ENCODE results near the gene GMPPA. TPM values are rescaled to one million over a fixed set of nuclear protein-coding genes. Genes with fewer than 3 reads are reported as not detected.

GMPPA gene
- total RNA-seq, 1 experiment from 2014 or later = 71.7 TPM

DNA sequence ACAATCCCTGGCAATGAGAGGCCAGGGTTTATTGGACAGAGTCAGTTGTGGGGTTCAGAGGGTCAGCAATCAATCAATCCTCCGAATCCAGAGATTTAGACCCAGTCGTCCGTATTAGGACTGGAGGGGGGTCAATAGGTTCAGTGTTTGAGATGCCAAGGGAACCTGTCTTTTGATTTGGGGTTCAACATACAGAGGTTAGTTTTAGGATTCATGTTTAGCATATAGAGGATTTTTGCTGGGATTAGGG is 292 bp downstream of the GMPPA start:
- Histone ChIP-seq H3K4me3 (ENCODE audit: insufficient read depth, low read depth, low read length) (peak overlapping the region; percentile 45), H3K36me3 (replicated peaks; ENCODE audit: control insufficient read depth, insufficient read depth, low read length) (peaks cover 4% of the 10 kb centered on the region), H3K27me3 (ENCODE audit: control insufficient read depth, insufficient read depth, low read length) (peaks cover 28% of the 10 kb centered on the region)
- DNase-seq = no peak

DNA sequence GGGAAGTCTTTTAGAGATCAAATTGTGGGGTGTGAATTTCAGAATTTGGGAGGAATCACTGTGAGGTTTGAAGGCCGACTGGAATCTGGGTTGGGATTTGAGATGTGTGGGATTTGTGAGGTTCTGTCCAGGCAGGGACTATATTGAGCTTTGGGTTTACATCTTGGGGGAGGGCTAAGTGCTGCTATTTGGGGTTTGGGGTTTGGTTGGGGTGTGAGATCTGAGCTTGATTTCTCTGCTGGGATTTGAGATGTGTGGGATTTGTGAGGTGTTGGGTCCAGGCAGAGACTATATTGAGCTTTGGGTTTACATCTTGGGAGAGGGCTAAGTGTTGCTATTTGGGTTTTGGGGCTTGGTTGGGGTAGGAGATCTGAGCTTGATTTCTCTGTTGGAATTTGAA is 864 bp downstream of the GMPPA start:
- Histone ChIP-seq H3K36me3 (replicated peaks; ENCODE audit: control insufficient read depth, insufficient read depth, low read length) (peaks cover 10% of the 10 kb centered on the region), H3K4me3 (ENCODE audit: insufficient read depth, low read depth, low read length) (no peak overlapping the region), H3K27me3 (ENCODE audit: control insufficient read depth, insufficient read depth, low read length) (peaks cover 26% of the 10 kb centered on the region)
- DNase-seq = no peak

DNA sequence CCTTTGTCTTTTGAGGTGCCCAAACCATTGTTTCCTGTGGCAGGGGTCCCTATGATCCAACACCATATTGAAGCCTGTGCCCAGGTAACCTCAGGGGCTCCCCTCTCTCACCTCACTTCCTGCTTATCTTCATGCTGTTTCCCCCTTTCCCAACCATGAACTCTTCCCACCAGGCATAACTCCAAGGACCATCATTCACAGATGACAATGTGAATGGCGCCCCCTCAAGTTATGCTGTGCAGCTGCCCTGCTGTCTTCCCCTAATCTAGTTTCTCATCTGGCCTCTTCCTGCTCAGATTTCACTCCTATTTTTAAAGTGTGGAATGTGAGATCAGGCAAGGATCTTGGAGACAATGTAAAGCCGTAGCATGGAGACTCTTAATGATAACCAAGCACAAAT is 1.4 kb downstream of the GMPPA start:
- Histone ChIP-seq H3K27me3 (ENCODE audit: control insufficient read depth, insufficient read depth, low read length) (peaks cover 24% of the 10 kb centered on the region), H3K4me3 (ENCODE audit: insufficient read depth, low read depth, low read length) (no peak overlapping the region), H3K36me3 (replicated peaks; ENCODE audit: control insufficient read depth, insufficient read depth, low read length) (peaks cover 11% of the 10 kb centered on the region)
- peak; percentile 69 for DNase-seq

DNA sequence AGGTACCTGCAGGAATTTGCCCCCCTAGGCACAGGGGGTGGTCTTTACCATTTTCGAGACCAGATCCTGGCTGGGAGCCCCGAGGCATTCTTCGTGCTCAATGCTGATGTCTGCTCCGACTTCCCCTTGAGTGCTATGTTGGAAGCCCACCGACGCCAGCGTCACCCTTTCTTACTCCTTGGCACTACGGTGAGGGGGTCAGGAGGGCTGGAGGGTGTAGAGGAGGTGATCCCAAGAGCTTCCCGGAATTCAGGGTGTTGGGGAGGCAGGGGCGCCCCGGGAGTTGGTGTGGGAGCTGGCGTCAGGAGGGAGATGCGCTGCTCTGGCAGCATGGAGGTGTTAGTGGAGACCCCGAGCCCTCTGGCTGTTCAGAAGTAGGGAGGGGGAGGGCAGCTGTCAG is 3.2 kb downstream of the GMPPA start:
- no peak for DNase-seq

GRCh38 chr2:219502618-219503017 is 3.9 kb downstream of the GMPPA start:
- peaks cover 12% of the 10 kb centered on the region for H3K36me3 ChIP-seq (replicated peaks; ENCODE audit: control insufficient read depth, insufficient read depth, low read length)
- no peak for DNase-seq
- no peak overlapping the region for H3K4me3 ChIP-seq (ENCODE audit: insufficient read depth, low read depth, low read length)
- H3K27me3 ChIP-seq (ENCODE audit: control insufficient read depth, insufficient read depth, low read length) = peaks cover 3% of the 10 kb centered on the region; the same call in 1 of the 2 replicates

More for the DNA sequence above, 3.2 kb downstream of the GMPPA start:
- H3K27me3 ChIP-seq (ENCODE audit: control insufficient read depth, insufficient read depth, low read length) = peaks cover 10% of the 10 kb centered on the region
- no peak overlapping the region for H3K4me3 ChIP-seq (ENCODE audit: insufficient read depth, low read depth, low read length)
- H3K36me3 ChIP-seq (replicated peaks; ENCODE audit: control insufficient read depth, insufficient read depth, low read length) = peaks cover 12% of the 10 kb centered on the region

DNA sequence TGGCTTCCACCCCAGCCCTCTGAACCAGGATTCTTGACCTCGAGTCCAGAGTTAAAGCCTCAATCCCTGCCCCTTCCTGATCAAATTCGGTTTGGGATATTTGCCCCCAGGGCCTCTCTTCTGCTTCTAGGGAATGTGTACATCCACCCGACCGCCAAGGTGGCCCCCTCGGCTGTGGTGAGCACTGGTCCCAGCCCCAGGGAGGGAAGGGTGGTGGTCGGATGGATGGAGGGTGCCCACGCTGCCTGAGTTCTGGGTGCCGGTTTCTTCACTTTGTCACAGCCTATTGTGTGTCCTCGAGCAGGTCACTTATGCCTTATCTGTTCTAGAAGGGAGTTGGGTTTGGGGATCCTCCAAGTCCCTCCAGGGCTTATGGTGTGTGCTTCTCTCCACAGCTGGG is 6.9 kb downstream of the GMPPA start:
- Histone ChIP-seq H3K36me3 (replicated peaks; ENCODE audit: control insufficient read depth, insufficient read depth, low read length) (peaks cover 12% of the 10 kb centered on the region), H3K27me3 (ENCODE audit: control insufficient read depth, insufficient read depth, low read length) (no peaks in the 10 kb centered on the region; the same call in 1 of the 2 replicates), H3K4me3 (ENCODE audit: insufficient read depth, low read depth, low read length) (no peak overlapping the region)
- DNase-seq = no peak

- Histone ChIP-seq H3K36me3 (replicated peaks; ENCODE audit: control insufficient read depth, insufficient read depth, low read length) (peaks cover 12% of the 10 kb centered on the region), H3K27me3 (ENCODE audit: control insufficient read depth, insufficient read depth, low read length) (peaks cover 4% of the 10 kb centered on the region; the same call in 1 of the 2 replicates), H3K4me3 (ENCODE audit: insufficient read depth, low read depth, low read length) (no peak overlapping the region)
- no peak for DNase-seq
These were observed 7.6 kb downstream of the GMPPA start for GRCh38 chr2:219506153-219506801.

DNA sequence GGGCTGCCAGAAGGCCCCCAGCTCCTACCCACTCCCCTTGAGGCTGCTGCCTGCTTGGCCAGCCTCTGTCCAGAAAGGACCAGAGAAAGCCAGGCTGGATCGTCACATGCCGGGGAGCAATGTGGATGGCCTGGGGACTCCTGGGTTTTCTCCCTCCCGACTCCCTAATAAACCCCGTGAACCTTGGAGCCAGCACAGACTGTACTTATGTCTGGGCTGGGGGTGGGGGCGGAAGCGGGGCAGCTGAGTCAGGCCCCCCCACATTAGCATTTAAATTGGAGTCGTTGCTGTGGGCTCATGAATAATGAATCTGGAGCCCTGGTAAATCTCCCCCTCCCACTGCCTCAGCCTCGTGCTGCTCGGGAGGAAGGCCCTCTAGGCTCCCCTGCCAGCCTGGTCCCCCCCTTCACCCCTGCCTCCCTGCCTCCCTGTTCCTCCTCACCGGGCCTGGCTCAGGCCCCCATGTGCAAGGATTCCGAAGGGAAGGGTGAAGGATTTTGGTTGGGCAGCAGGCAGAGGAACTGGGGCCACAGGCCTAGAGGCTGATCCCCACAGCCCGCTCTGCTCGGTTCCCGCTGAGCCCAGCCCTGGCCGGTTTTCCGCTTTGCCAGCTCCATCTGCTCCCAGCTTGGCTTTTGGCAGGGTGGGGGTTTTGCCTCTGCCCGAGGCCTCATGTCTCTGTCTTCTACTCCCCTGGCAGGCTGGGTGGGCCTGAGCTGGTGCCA is 8.3 kb downstream of the GMPPA start:
- peaks cover 12% of the 10 kb centered on the region for H3K36me3 ChIP-seq (replicated peaks; ENCODE audit: control insufficient read depth, insufficient read depth, low read length)
- no peak overlapping the region for H3K4me3 ChIP-seq (ENCODE audit: insufficient read depth, low read depth, low read length)
- peaks cover 8% of the 10 kb centered on the region; the same call in 1 of the 2 replicates for H3K27me3 ChIP-seq (ENCODE audit: control insufficient read depth, insufficient read depth, low read length)
- DNase-seq = peak; percentile 87

DNA sequence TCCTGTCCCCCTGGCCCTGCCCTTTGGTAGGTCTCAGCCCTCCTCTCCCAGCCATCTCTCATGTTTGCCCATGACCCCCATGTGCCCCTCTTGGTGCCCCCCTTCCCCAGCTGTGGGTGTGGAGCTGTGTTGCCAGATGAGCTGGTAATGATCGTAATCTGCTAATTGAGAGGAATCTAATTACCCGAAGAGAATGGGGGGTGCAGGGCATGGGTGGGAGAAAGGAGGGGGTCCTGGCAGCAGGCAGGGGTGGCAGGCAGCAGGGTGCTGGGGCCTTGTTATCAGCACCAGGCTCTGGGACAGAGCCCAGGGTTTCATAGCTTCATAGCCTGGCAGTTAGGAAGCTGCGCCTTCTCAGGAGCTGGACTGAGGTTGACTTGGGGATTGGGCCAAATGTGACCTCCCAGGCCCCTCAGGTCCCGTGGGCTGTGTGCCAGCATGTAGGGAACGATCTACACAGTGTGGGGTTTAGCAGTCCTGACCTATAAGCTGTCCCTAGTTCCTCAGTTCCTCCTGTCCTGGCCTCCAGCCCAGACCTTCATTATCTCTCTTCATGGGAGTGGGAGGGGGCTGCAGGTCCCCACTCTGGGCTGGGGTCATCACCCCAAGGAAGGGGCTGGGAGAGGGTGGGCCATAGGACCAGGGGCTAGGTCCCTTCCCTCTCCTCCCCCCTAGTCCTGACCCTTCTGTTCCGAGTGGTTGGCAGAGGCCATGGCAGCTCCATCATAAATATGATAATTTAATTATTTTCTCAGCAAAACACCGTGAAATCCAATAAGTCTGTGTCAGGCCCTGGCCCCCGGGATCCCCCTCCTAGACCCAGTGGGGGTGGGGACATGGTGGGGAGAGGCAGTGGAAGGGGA is 9.1 kb downstream of the GMPPA start:
- Histone ChIP-seq H3K27me3 (ENCODE audit: control insufficient read depth, insufficient read depth, low read length) (peaks cover 17% of the 10 kb centered on the region; the same call in 1 of the 2 replicates), H3K4me3 (ENCODE audit: insufficient read depth, low read depth, low read length) (no peak overlapping the region), H3K36me3 (replicated peaks; ENCODE audit: control insufficient read depth, insufficient read depth, low read length) (peaks cover 12% of the 10 kb centered on the region)
- DNase-seq = no peak

- Histone ChIP-seq H3K27me3 (ENCODE audit: control insufficient read depth, insufficient read depth, low read length) (peaks cover 23% of the 10 kb centered on the region), H3K36me3 (replicated peaks; ENCODE audit: control insufficient read depth, insufficient read depth, low read length) (peaks cover 11% of the 10 kb centered on the region), H3K4me3 (ENCODE audit: insufficient read depth, low read depth, low read length) (no peak overlapping the region)
- DNase-seq = no peak
These were observed 9.7 kb downstream of the GMPPA start for GRCh38 chr2:219508444-219508734.

GRCh38 chr2:219508971-219509779 is 10.5 kb downstream of the GMPPA start:
- H3K27me3 ChIP-seq (ENCODE audit: control insufficient read depth, insufficient read depth, low read length) = peaks cover 31% of the 10 kb centered on the region
- H3K36me3 ChIP-seq (replicated peaks; ENCODE audit: control insufficient read depth, insufficient read depth, low read length) = peaks cover 6% of the 10 kb centered on the region
- DNase-seq = peak; percentile 79
- peak overlapping the region; percentile 43; the same call in 1 of the 2 replicates for H3K4me3 ChIP-seq (ENCODE audit: insufficient read depth, low read depth, low read length)

GRCh38 chr2:219509780-219510511 is 11.3 kb downstream of the GMPPA start:
- H3K36me3 ChIP-seq (replicated peaks; ENCODE audit: control insufficient read depth, insufficient read depth, low read length) = peaks cover 2% of the 10 kb centered on the region
- H3K4me3 ChIP-seq (ENCODE audit: insufficient read depth, low read depth, low read length) = peak overlapping the region; percentile 43
- peak; percentile 96 for DNase-seq
- peaks cover 38% of the 10 kb centered on the region for H3K27me3 ChIP-seq (ENCODE audit: control insufficient read depth, insufficient read depth, low read length)

GRCh38 chr2:219510512-219511135 is 11.9 kb downstream of the GMPPA start:
- peaks cover 2% of the 10 kb centered on the region for H3K36me3 ChIP-seq (replicated peaks; ENCODE audit: control insufficient read depth, insufficient read depth, low read length)
- DNase-seq = peak; percentile 75
- H3K27me3 ChIP-seq (ENCODE audit: control insufficient read depth, insufficient read depth, low read length) = peaks cover 41% of the 10 kb centered on the region
- H3K4me3 ChIP-seq (ENCODE audit: insufficient read depth, low read depth, low read length) = peak overlapping the region; percentile 43; the same call in 1 of the 2 replicates
